Activated T-cell treated with anti-CD3 and anti-CD28 coated beads, Interleukin-2, amount 50 U/mL, for 4 hours (primary cell): ENCODE measurements around the gene EHBP1. TPM values are rescaled to one million over a fixed set of nuclear protein-coding genes. Genes with fewer than 3 reads are reported as not detected.

Experiments
- ATAC-seq, 2 donors: fragments of 200-7000 bp; cut with Tn5 transposase; one replicate each; pipeline ENCODE4 v1.10.0; 2021
- DNase-seq: peaks from one replicate; pipeline ENCODE4 v3.0.0-alpha.2; 2020
- H3K27me3 Mint-ChIP-seq: one replicate; pipeline ENCODE4 v1.8.0; 2021; ENCODE audit warnings: low read depth, mixed read lengths
- H3K36me3 Mint-ChIP-seq: one replicate; pipeline ENCODE4 v1.8.0; 2022; ENCODE audit warnings: mixed read lengths; ENCODE audit not compliant: insufficient read depth
- H3K4me1 Mint-ChIP-seq: one replicate; pipeline ENCODE4 v1.8.0; 2021; ENCODE audit warnings: low read depth, mixed read lengths
- H3K4me3 Mint-ChIP-seq: one replicate; pipeline ENCODE4 v1.8.0; 2021; ENCODE audit warnings: mild to moderate bottlenecking, moderate library complexity, mixed read lengths
- H3K9me3 Mint-ChIP-seq: one replicate; pipeline ENCODE4 v1.8.0; 2021; ENCODE audit warnings: mixed read lengths
- total RNA-seq, 3 donors: library from RNA; stranded (reverse); gene quantifications; one replicate each; pipeline ENCODE4 v1.2.1, GENCODE V29; 2021

EHBP1 gene
- total RNA-seq, 3 donors from 2014 or later: 19.8 to 21.4 (median 20.2) TPM

DNA sequence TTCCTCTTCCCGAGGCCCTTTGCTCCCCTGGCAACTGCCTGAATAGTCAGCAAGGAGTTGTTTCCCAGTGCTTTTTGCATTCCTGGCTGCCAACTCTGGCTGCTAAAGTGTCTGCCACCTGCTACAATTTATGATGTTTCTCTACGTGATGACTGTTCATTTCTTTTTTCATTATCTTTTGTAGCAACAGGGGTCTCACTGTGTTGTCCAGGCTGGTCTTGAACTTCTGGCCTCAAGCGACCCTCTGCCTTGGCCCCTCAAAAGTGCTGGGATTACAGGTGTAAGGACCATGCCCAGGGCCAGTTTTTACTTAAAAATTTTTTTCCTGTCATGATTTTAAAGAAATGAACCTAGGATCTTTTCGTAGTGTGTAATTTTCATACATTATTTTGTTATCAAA lies 11.3 kb downstream of the EHBP1 start:
- Mint-ChIP-seq H3K36me3 (peaks cover 19% of the 10 kb centered on the region), H3K4me1 (peaks cover 11% of the 10 kb centered on the region), H3K27me3 (no peaks in the 10 kb centered on the region), H3K9me3 (peaks cover 3% of the 10 kb centered on the region), H3K4me3 (no peak overlapping the region)
- ATAC-seq: no peak
- DNase-seq: no peak

DNA sequence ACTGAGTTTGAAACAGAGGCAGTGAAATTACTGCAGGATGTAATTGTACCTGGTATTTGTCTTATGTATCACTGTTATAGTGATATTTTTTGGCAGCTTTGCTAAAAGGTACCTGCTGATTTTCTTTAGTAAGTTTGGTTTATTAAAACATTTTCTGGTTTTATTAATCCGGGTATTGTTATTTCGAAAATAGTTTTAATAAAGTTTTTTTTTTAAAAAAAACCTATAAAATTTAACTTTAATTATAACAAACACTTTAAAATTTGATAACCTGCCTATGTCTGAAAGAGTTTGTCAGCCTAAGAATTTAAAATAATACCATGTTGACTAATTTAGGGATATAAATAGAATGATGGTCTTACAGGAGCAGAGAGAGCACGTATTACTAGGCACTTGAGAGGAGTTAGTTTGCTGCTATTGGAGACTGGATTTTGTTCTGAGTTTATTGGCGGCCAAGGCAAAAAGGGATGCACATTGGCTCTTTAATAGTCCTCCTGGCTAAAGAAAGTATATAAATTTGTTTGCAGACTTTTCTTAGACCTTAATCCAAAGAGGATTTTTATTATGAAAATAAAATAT lies 12.1 kb downstream of the EHBP1 start:
- DNase-seq (no peak), ATAC-seq (no peak)
- H3K4me3 Mint-ChIP-seq: no peak overlapping the region
- H3K27me3 Mint-ChIP-seq: no peaks in the 10 kb centered on the region
- peaks cover 11% of the 10 kb centered on the region for H3K4me1 Mint-ChIP-seq
- H3K9me3 Mint-ChIP-seq: peaks cover 5% of the 10 kb centered on the region
- H3K36me3 Mint-ChIP-seq: peaks cover 19% of the 10 kb centered on the region

DNA sequence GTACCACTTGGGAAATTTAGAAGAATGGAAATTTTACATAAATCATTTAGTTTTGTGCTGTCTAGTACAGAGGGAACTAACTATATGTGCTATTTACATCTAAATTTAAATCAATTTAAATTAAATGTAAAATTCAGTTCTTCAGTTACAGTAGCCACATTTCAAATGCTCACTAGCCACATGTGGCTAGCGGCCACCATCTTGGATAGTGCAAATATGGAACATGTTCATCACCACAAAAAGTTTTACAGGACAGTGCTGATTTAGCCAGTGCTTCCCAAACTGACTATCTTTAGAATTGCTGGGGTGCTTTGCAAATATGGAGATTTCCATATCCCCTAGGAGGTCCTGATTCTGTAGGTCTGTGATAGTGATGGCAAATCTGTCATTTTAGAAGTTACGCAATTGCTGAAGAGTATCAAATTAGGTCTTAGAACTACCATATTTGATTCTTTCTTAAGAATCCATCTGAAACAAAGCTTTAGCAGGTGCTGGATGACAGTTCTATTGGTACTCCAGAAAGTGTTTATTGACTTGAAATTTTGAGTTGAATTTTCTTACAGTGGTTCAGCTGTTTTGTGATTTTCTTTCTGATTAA lies 12.8 kb downstream of the EHBP1 start:
- H3K4me1 Mint-ChIP-seq: peaks cover 11% of the 10 kb centered on the region
- DNase-seq: no peak
- H3K4me3 Mint-ChIP-seq: no peak overlapping the region
- peaks cover 23% of the 10 kb centered on the region for H3K36me3 Mint-ChIP-seq
- ATAC-seq: no peak
- H3K27me3 Mint-ChIP-seq: no peaks in the 10 kb centered on the region
- peaks cover 12% of the 10 kb centered on the region for H3K9me3 Mint-ChIP-seq

DNA sequence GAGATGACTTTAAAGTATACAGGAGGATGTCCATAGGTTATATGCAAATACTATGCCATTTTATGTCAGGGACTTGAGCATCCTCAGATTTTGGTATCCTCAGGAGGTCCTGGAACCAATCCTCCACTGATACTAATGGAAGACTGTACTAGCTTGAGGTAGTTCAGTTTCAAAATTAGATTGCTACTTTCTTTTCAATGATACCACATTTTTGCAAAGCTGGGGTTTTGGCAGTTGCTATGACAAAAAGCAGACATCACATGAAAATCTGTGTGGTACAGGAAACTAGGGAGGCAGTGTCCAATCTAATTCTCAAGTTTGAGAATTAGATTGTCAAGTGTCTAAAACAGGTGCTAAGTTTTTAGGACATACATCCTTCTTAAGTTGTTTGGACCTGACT lies 14.2 kb downstream of the EHBP1 start:
- peaks cover 5% of the 10 kb centered on the region for H3K4me1 Mint-ChIP-seq
- no peak for ATAC-seq
- H3K36me3 Mint-ChIP-seq: peaks cover 27% of the 10 kb centered on the region

DNA sequence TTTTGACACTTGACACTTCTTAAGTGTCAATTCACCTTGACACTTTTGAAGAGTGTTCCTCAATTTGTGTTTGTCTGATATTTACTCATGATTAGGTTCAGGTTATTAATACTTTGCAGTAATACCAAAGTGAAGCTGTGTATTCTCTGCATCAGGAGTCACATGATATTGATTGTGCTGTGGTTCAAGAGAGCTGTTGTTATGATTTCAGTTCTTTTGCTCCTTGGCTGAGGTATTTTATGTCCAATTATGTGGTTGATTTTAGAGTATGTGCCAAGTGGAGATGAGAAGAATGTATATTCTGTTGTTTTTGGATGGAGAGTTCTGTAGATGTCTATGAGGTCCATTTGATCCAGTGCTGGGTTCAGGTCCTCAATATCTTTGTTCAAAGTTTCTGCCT lies 17.2 kb downstream of the EHBP1 start:
- no peak overlapping the region for H3K4me3 Mint-ChIP-seq
- peaks cover 23% of the 10 kb centered on the region for H3K9me3 Mint-ChIP-seq
- peaks cover 11% of the 10 kb centered on the region for H3K4me1 Mint-ChIP-seq
- ATAC-seq (no peak), DNase-seq (no peak)
- H3K27me3 Mint-ChIP-seq: no peaks in the 10 kb centered on the region
- peaks cover 28% of the 10 kb centered on the region for H3K36me3 Mint-ChIP-seq

More for the DNA sequence above, 14.2 kb downstream of the EHBP1 start:
- Mint-ChIP-seq H3K27me3 (no peaks in the 10 kb centered on the region), H3K9me3 (peaks cover 23% of the 10 kb centered on the region), H3K4me3 (no peak overlapping the region)
- DNase-seq: no peak

DNA sequence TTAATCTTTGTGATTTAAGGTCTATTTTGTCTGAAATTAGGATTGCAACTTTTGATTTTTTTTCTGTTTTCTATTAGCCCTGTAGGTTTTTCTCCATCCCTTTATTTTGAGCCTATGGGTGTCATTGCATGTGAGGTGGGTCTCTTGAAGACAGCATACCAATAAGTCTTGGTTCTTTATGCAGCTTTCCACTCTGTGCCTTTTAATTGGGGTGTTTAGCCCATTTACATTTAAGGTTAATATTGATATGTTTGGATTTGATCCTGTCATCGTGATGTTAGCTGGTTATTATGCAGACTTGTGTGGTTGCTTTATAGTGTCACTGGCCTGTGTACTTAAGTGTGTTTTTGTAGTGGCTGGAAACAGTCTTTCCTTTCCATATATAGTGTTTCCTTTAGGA lies 17.7 kb downstream of the EHBP1 start:
- DNase-seq: no peak
- peaks cover 28% of the 10 kb centered on the region for H3K36me3 Mint-ChIP-seq
- no peaks in the 10 kb centered on the region for H3K27me3 Mint-ChIP-seq
- ATAC-seq: no peak
- H3K4me3 Mint-ChIP-seq: no peak overlapping the region
- peaks cover 23% of the 10 kb centered on the region for H3K9me3 Mint-ChIP-seq
- H3K4me1 Mint-ChIP-seq: peaks cover 11% of the 10 kb centered on the region

DNA sequence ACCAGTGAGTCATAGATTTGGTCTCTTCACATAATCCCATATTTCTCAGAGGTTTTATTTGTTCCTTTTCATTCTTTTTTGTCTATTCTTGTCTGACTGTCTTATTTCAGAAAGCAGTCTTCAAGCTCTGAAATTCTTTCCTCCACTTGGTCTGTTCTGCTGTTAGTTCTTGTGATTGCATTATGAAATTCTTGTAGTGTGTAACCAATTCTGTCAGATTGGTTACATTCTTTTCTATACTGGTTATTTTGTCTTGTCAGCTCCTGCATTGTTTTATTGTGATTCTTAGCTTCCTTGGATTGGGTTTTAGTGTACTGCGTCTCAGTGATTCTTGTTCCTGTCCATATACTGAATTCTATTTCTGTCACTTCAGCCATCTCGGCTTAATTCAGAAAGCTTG lies 18.6 kb downstream of the EHBP1 start:
- no peaks in the 10 kb centered on the region for H3K27me3 Mint-ChIP-seq
- no peak overlapping the region for H3K4me3 Mint-ChIP-seq
- H3K36me3 Mint-ChIP-seq: peaks cover 28% of the 10 kb centered on the region
- DNase-seq (no peak), ATAC-seq (no peak)
- peaks cover 23% of the 10 kb centered on the region for H3K9me3 Mint-ChIP-seq
- peaks cover 11% of the 10 kb centered on the region for H3K4me1 Mint-ChIP-seq

DNA sequence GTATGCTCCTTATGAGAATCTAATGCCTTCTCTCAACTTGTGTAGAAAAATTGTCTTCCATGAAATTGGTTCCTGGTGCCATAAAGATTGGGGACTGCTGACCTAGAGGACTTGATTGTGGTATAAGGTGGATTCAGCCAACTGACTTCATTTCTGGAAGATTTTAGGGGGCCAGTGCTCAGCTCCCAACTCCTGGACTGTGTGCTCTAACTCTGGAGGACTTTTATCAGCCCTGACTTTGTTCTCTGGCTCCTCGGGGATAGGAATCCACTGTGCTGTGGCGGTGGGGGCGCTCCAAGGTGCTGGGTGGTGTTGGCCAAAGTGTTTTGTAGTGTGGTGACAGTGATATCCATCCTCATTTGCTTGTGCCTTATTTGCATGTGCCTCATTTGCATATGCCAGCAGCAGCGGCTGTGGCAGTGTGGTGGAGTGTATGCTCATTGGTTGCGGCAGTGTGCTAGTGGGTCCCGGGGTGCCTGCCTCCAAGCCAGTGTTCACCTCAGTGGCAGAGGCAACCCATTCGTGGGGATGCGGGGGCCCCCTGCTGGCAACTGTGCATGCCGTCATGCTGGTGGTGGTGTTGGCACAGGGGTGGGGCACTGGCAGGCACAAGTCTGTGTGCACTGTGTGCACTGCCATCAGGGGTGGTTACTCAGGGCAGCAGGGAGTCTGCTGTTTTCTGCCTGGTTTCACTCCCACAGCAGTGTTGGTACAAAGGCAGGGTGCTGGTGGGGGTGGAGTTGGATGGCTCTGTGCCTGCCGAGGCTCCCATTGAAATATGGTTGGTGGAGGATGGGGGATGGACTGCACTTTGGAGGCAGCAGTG lies 19.6 kb downstream of the EHBP1 start:
- ATAC-seq: peak in 1 of 2 donors; percentile 23
- DNase-seq: peak; percentile 13

DNA sequence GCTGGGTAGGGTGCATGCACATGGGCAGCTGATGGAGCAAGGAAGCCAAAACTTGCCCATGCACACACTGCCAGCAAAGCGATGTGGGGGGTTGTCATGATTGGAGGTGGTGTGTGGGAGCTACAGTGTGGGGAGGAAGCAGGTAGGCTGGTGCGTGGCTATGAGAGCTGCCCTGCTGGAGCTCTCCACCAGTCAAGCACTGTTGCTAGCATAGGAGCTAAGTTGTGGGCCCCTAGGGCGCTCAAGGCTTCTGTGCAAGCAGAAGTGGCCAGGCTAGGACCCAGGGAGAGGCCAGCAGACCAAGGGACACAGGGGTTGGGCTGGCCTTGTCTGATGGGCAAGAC lies 20.2 kb downstream of the EHBP1 start:
- H3K27me3 Mint-ChIP-seq: no peaks in the 10 kb centered on the region
- peaks cover 29% of the 10 kb centered on the region for H3K9me3 Mint-ChIP-seq
- ATAC-seq: no peak
- peaks cover 8% of the 10 kb centered on the region for H3K4me1 Mint-ChIP-seq
- DNase-seq: no peak
- H3K36me3 Mint-ChIP-seq: peaks cover 26% of the 10 kb centered on the region
- no peak overlapping the region for H3K4me3 Mint-ChIP-seq

More for the DNA sequence above, 19.6 kb downstream of the EHBP1 start:
- Mint-ChIP-seq H3K27me3 (no peaks in the 10 kb centered on the region), H3K4me3 (no peak overlapping the region), H3K36me3 (peaks cover 26% of the 10 kb centered on the region), H3K4me1 (peaks cover 11% of the 10 kb centered on the region), H3K9me3 (peaks cover 24% of the 10 kb centered on the region)

DNA sequence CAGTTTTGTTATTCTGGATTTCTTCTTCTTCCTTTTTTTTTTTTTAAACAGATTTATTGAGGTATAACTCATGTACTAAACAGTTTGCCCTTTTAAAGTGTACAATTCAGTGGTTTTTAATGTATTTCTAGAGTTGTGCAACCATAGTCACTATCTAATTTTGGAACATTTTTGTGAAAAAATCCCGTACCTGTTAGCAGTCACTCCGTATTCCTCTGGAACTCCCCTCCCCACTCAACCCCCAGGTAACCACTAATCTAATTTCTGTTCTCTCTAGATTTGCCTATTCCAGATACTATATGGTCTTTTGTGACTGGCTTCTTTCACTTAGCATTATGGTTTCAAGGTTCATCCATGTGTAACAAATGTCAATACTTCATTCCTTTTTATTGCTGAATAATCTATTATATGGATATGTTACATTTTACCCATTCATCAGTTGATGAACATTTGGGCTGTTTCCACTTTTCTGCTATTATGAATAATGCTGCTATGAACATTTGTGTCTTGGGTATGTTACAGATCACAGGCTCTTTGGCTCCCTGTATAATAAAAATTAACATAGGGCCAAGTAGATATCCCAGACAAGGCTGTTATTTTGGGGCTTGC lies 21.9 kb downstream of the EHBP1 start:
- Mint-ChIP-seq H3K9me3 (peaks cover 38% of the 10 kb centered on the region), H3K36me3 (peaks cover 31% of the 10 kb centered on the region), H3K27me3 (no peaks in the 10 kb centered on the region), H3K4me3 (no peak overlapping the region), H3K4me1 (peaks cover 6% of the 10 kb centered on the region)
- no peak for DNase-seq
- ATAC-seq: no peak

DNA sequence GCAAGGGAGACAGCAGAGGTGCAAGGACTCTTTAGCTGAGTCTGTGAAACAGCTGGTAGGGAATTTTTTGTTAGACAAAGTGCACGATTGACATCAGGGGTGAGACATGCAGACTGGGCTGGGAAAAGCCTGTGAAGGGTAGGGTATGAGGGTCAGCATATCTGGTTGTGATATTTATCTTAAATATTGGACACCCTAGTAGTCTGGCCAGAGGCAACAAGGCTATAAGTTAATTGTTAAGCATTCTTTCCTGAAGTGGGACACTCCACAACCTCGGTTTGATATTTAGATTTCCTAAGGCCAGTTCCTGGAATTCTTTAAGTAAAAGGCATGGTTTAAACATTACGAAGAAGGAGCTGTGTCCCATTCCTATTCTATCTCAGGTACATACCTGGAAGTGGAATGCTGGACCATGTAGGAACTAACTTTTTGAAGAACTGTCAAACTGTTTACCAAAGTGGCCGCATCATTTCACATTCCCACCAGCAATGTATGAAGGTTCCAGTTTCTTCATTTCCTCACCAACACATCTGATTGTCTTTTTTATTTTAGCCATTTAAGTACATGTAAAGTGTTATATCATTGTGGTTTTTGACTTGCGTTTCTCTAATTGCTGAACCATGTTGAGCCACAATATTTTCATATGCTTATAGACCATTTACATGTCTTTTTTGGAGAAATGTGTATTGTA lies 22.5 kb downstream of the EHBP1 start:
- Mint-ChIP-seq H3K27me3 (no peaks in the 10 kb centered on the region), H3K36me3 (peaks cover 35% of the 10 kb centered on the region), H3K4me1 (peaks cover 8% of the 10 kb centered on the region), H3K4me3 (no peak overlapping the region), H3K9me3 (peaks cover 35% of the 10 kb centered on the region)
- ATAC-seq (no peak), DNase-seq (no peak)

DNA sequence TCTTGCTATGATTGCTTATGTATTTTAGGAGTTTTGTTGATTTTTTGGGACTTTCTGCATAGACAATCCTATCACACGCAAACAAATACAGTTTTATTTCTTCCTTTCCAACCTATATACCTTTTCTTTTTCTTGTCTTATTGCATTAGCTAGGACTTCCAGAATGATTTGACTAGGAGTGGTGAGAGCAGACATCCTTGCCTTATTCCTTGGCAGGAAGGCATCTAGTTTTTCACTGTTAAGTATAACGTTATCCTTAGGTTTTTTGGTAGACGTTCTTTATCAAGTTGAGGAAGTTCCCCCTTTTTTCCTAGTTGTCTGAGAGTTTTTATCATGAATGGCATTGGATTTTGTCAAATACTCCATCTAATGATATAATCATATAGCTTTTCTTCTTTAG lies 25.8 kb downstream of the EHBP1 start:
- Mint-ChIP-seq H3K36me3 (peaks cover 23% of the 10 kb centered on the region), H3K4me3 (no peak overlapping the region), H3K27me3 (no peaks in the 10 kb centered on the region), H3K9me3 (peaks cover 21% of the 10 kb centered on the region), H3K4me1 (peaks cover 14% of the 10 kb centered on the region)
- ATAC-seq (no peak), DNase-seq (no peak)

DNA sequence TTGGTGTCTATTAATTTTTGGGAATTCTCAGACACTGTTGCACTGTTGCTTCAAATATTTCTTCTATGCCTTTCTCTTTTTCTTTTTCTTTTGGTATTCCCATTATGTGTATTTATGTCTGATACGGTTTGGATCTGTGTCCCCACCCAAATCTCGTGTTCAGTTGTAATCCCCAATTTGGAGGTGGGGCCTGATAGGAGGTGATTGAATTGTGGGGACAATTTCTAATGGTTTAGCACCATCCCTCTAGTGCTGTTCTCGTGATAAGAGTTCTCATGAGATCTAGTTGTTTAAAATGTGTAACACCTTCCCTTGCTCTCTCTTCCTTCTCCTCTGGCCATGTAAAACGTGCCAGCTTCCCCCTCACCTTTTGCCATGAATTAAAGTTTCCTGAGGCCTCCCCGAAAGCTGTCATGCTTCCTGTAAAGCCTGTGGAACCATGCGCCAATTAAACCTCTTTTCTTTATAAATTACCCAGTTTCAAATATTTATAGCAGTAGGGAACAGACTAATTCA lies 26.8 kb downstream of the EHBP1 start:
- ATAC-seq (no peak), DNase-seq (no peak)
- Mint-ChIP-seq H3K4me3 (no peak overlapping the region), H3K4me1 (peaks cover 16% of the 10 kb centered on the region), H3K36me3 (peaks cover 21% of the 10 kb centered on the region), H3K27me3 (no peaks in the 10 kb centered on the region), H3K9me3 (peaks cover 21% of the 10 kb centered on the region)

DNA sequence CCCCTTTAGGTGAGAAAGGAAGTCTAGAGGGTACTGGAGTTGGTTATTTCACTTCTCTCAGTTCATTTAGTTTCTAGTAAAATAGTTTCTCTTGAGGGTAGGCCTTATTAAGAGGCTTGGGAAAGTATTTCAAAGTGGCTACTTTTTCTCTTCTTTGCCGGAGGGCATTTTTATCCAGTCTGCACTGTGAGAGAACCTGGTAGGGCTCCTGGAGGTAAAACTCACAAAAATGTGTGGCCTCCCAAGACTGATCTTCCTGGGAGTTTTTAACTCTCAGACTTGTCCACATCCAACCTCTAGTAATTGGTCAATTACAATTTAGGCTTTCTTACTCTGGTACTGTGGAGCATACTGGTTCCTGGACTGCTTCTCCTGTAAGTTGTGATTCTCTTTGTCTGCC lies 28.0 kb downstream of the EHBP1 start:
- no peaks in the 10 kb centered on the region for H3K27me3 Mint-ChIP-seq
- H3K4me3 Mint-ChIP-seq: no peak overlapping the region
- H3K36me3 Mint-ChIP-seq: peaks cover 20% of the 10 kb centered on the region
- H3K9me3 Mint-ChIP-seq: peaks cover 21% of the 10 kb centered on the region
- H3K4me1 Mint-ChIP-seq: peaks cover 22% of the 10 kb centered on the region
- ATAC-seq: no peak
- no peak for DNase-seq
